Mucosa of descending colon (tissue), 3 donors: ENCODE data around the gene ENOX1. TPM values are rescaled to one million over a fixed set of nuclear protein-coding genes. Genes with fewer than 3 reads are reported as not detected.

Source experiments
- ATAC-seq: fragments of 200-7000 bp; cut with Tn5 transposase; one replicate; pipeline ENCODE4 v1.9.1; 2020; ENCODE audit warnings: mild to moderate bottlenecking, moderate library complexity
- DNase-seq, 3 donors: peaks; one replicate each; pipeline ENCODE4 v3.0.0-alpha.2; 2020
- H3K36me3 ChIP-seq: fragments of 200-600 bp; one replicate; pipeline ENCODE4 v1.8.0; 2021; ENCODE audit warnings: low read depth, mild to moderate bottlenecking
- H3K4me1 ChIP-seq: fragments of 200-600 bp; one replicate; pipeline ENCODE4 v1.8.0; 2021; ENCODE audit warnings: low read depth, mild to moderate bottlenecking
- H3K4me3 ChIP-seq: fragments of 200-600 bp; one replicate; pipeline ENCODE4 v1.8.0; 2021; ENCODE audit warnings: mild to moderate bottlenecking
- H3K9me3 ChIP-seq: fragments of 200-600 bp; one replicate; pipeline ENCODE4 v1.8.0; 2021; ENCODE audit warnings: mild to moderate bottlenecking
- CTCF ChIP-seq: fragments of 200-600 bp; IDR thresholded peaks from one replicate; pipeline ENCODE4 v1.8.0; 2022; ENCODE audit warnings: antibody characterized with exemption, mild to moderate bottlenecking
- intact Hi-C, 2 donors: fragments of 100-400 bp; cut with DNase I in 1 of 2; cut with micrococcal nuclease in 1 of 2; formaldehyde crosslinking; loops; one replicate each; pipeline versions ENCODE4 v1.11.0 to v1.11.1; 2022; cut with DNase I, micrococcal nuclease
- total RNA-seq, 3 donors: library from RNA; stranded (reverse); fragmentation: NEBNext Ultra II Directional in 2 of 3; extraction: Animal tissue kit (Norgen Biotek cat#: 25700) in 2 of 3; gene quantifications; one replicate each; pipeline versions ENCODE4 v1.2.1 to v1.2.4, GENCODE V29; 2021 to 2023
- donor health status: DM: no; HTN: no; CAD: no; lungs with moderate emphysema.
- donor health status: DM: no; HTN: no; CAD: no.
- donor health status: DM: no; HTN: yes; CAD: no.

The ENOX1 gene
- total RNA-seq, 3 donors from 2014 or later = 0.35 to 9.8 (median 1.2) TPM

GRCh38 chr13:43195551-43195950, 591.2 kb downstream of the ENOX1 start:
- Histone ChIP-seq H3K4me1 (no peaks in the 10 kb centered on the region), H3K9me3 (no peaks in the 10 kb centered on the region), H3K4me3 (no peak overlapping the region), H3K36me3 (no peaks in the 10 kb centered on the region)
- TF ChIP-seq CTCF = no peak
- no peak for DNase-seq
- no peak for ATAC-seq
- intact Hi-C loops = no loop called here

DNA sequence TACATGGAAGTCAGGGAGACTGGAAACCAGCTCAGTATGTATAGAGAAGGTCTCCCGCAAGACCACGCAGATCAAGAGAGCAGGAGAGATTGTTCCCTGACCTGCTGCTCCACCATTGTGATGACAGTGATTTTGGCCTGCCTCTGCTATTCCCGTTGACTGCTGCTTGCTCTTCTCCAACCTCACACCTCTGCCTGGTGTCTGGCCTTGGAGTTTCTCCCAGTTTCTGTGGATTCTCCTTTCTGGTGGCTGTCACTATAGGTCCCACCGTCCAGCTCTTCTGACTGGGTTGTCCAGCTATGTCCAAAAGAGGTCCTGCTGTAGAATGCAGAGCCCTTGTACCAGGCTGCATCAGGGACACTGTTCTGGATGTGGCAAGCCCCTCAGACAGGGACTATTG, 591.7 kb downstream of the ENOX1 start:
- ATAC-seq = no peak
- no peak overlapping the region for H3K4me3 ChIP-seq
- no peak for TF ChIP-seq CTCF
- no peaks in the 10 kb centered on the region for H3K9me3 ChIP-seq
- DNase-seq = no peak
- H3K36me3 ChIP-seq = no peaks in the 10 kb centered on the region
- intact Hi-C loops = no loop called here
- H3K4me1 ChIP-seq = no peaks in the 10 kb centered on the region

- no peak for DNase-seq
- Histone ChIP-seq H3K9me3 (no peaks in the 10 kb centered on the region), H3K4me1 (no peaks in the 10 kb centered on the region), H3K4me3 (no peak overlapping the region), H3K36me3 (no peaks in the 10 kb centered on the region)
- ATAC-seq = no peak
- no peak for TF ChIP-seq CTCF
- intact Hi-C loops = no loop called here
Measured at GRCh38 chr13:43193789-43194420, 592.9 kb downstream of the ENOX1 start.

DNA sequence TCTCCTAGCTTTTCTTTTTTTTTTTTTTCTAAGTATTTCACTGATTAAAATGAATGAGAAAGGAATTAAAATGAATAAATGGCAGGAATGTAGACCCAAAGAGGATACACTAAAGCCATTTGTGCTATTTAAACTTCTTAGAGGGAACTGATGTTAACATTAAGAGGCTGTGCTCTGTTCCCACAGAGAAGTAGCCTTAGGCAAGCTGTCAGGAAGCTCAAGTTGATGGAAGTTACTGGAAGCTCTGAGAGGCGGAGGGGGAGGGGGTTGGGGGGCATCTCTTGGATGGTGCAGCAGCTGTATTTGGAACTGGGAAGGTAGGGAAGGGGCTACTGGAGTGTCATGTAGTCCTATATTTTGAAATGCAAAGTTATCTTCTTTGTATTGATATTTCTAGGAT, 595.2 kb downstream of the ENOX1 start:
- ATAC-seq (no peak), DNase-seq (no peak)
- intact Hi-C loops = no loop called here
- no peaks in the 10 kb centered on the region for H3K4me1 ChIP-seq
- H3K4me3 ChIP-seq = no peak overlapping the region
- H3K9me3 ChIP-seq = no peaks in the 10 kb centered on the region
- no peaks in the 10 kb centered on the region for H3K36me3 ChIP-seq
- TF ChIP-seq CTCF = no peak

DNA sequence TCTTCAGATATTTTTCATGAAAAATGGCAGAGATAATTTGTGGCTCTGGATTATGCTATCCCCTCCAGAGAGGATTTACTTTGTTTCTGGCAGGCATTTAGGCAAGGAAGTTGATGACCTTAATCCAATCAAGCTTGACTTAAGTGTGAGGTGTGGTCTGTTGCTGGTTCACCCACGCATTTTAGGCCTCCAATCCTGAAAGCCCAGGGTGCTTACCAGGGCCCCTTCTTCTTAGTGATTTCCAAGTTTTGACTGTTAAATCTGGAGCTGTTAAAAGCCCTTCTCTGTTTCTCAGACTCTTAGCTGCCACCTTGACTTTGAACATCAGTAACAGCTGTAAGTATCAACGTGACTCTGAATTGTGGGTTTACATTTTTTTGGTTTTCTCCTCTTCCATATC, 601.5 kb downstream of the ENOX1 start:
- Histone ChIP-seq H3K36me3 (no peaks in the 10 kb centered on the region), H3K4me1 (no peaks in the 10 kb centered on the region), H3K4me3 (no peak overlapping the region), H3K9me3 (no peaks in the 10 kb centered on the region)
- no peak for TF ChIP-seq CTCF
- intact Hi-C loops = no loop called here
- ATAC-seq (no peak), DNase-seq (no peak)

DNA sequence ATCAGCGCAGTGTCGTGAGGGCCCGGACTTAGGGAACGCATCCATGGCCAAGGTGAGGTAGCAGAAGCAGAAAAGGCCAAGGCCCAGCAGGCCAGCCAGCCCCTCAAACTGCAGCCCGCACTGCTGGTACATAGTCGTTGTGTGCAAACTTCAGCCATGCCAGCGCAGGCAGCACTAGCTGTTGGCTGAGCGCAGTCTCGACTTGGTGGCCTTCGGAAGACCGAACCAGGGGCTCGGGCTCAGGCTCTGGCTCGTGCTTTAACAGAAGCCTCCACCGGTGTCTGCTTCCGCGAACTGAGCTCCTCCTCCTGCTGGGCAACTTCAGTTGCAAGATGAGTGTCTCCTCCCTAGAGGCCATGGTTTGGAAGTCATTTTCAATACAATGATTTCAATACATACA, 605.9 kb downstream of the ENOX1 start:
- intact Hi-C loops = no loop called here
- no peak for TF ChIP-seq CTCF
- H3K4me1 ChIP-seq = no peaks in the 10 kb centered on the region
- ATAC-seq (no peak), DNase-seq (no peak)
- H3K4me3 ChIP-seq = no peak overlapping the region
- no peaks in the 10 kb centered on the region for H3K36me3 ChIP-seq
- no peaks in the 10 kb centered on the region for H3K9me3 ChIP-seq
